Femur (tissue), 1 donor: ENCODE results near the gene RCL1.
"Not testable (repeated sequence)": the region's sequence is repeated elsewhere in the genome, so short reads cannot be mapped to it uniquely, and the experiment has no call there.

Source experiments
- DNase-seq: peaks from one replicate; pipeline ENCODE4 v3.0.0-alpha.2; 2017

The RCL1 gene, protein sequence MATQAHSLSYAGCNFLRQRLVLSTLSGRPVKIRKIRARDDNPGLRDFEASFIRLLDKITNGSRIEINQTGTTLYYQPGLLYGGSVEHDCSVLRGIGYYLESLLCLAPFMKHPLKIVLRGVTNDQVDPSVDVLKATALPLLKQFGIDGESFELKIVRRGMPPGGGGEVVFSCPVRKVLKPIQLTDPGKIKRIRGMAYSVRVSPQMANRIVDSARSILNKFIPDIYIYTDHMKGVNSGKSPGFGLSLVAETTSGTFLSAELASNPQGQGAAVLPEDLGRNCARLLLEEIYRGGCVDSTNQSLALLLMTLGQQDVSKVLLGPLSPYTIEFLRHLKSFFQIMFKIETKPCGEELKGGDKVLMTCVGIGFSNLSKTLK

DNA sequence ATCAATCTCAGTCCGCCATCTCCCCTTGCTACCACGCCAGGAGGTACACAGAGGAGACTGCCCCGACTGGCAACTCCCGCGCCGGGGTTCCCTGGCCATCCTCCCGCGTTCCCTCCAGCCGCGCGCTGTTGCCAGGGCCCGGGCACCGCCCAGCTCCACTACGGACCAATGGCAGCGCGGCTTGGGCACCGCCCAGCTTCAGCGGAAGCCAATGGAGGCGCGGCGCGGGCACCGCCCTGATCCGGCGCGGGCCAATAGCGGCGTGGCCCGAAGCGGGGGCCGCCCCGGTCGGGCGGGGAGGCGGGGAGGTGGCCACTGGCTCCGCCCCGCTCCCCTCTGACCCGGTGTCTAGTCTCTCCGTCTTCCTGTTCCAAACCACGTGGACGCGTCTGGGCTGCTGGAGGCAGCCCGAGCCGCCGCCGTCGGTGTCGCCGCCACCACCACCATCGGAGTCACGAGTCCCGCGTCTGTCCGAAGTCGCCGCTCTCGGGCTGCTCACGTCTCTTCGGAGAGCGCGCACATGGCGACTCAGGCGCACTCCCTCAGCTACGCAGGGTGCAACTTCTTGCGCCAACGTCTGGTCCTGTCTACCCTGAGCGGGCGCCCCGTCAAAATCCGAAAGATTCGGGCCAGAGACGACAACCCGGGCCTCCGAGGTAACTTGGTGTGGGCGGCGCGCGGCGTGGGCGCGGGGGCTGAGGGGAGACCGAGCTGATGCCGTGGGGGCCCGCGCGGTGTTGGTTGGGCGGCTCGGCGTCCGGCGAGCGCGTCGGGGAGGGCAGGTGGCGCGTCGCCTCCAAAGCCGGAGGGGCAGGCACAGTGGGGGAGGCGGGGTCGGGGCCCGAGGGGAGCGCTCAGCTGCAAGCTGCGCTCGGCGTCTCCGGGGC is at the start of gene RCL1:
TSS of gene RCL1 (plus strand) at position 373 of the 887 bp plus-strand sequence. CDS start at position 521, 148 bp downstream.
- DNase-seq, result peak; percentile 97

DNA sequence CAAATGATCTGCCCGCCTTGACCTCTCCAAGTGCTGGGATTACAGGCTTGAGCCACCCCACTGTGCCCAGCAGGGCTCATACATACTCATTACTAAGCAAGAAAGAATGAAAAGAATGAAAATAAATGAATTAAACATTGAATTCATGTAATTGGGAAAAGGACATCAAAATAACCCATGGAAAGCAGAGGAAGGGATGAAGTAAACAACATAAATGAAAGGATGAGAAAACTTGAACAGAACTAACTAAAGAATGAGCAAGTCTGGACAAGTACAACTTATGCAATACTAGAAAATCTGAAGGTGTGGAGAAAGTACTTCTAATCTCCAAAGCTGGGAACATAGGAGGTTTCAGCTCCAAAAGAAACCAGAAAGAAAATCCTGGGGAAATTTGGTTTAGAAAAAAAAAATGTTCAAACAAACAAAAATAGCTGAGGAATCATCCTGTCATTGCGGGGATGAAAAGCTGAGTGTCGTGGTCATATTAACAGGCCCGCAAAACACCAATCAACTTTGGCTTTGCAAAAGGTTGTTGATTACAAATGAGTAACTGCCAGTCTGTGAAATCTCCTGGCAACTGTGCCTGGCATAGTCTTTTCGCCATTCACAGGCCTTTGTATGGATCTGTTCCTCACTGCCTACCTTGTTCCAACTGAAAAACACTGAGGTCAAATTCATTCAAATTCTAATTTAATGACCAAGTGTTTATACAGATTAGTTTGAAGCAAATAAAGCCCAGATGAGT is 49.4 kb upstream of the RCL1 start:
- DNase-seq, result no peak

DNA sequence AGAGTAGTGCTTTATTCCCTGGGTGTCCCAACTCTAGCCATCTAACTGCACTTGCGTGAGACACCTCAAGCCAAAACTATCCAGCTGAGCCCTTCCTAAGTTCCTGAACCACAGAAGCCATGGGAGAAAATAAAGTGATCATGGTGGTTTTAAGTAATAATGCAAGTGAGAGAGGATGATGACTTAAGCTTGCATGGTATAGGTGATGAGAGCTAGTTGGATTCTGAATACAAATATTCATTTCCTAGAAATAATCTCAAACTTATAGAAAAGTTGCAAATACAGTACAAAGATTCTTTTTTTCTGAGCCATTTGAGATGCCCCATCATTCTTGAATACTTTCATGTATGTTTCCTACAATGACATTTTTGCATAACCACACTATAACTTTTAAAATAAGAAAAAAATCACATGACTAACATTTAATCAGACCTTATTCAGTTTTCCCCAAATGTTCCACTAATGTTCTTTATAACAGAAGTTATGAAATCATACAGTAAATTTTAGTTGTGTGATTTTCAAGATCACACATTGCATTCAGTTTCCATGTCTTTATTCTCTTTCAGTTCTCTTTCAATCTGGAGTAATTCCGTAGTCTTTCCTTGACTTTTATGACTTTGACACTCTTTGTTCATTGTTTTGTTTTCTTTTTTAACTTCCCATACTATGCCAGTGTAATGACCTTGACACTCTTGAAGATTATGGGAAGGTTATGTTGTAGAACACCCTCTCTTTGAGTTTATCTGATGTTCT is 46.3 kb upstream of the RCL1 start:
- DNase-seq, result no peak

DNA sequence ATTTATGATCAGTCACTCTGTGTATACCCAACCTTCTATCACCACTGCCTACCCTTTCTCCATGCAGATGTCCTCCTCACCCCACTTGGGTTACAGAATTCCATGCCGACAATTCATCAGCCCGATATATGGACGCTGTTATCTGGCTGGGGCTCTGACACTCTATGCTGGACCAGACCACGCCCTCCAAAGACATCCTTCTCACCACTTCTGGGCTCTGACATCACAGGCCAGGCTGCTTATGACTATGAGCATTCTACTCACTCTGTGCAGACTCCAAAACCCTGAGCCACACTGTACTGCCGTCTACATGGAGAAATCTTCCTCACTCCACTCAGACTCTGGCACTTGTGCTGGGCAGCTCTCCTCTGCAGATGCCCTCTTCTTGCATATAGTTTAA is 44.1 kb upstream of the RCL1 start:
- no peak for DNase-seq

DNA sequence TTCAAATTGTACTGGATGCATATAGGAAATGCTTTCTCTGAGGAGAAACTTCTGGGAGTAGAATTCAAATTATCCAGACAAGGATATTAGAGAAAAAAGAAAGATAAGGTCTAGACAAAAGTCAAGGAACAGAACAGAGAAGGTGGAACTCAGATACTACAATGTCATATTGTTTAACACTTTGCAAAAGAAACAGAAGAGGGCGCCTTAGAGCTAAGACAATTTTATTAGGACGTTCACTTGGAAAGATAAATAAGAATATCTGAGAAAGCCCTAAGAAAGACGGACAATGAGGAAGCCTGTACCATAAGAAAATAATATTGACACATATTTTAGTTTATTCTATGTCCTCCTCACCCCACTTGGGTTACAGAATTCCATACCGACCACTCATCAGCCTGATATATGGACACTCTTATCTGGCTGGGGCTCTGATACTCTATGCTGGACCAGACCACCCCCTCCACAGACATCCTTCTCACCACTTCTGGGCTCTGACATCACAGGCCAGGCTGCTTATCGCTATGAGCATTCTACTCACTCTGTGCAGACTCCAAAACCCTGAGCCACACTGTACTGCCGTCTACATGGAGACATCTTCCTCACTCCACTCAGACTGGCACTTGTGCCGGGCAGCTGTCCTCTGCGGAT is 42.6 kb upstream of the RCL1 start:
- no peak for DNase-seq

DNA sequence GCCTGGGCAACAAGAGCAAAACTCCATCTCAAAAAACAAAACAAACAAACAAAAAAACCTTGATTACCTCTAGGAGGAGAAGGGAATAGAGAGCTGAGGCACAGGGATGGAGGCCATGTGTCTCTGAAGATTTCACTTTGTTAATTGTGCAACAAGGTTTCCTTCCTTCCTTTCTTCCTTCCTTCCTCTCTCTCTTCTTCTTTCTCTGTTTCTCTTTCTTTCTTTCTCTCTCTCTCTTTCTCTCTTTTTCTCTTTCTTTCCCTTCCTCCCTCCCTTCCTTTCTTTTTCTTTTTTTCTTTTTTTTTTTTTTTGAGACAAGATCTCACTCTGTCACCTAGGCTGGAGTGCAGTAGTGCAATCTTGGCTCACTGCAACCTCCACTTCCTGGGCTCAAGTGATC is 38.2 kb upstream of the RCL1 start:
- not testable (repeated sequence) for DNase-seq

DNA sequence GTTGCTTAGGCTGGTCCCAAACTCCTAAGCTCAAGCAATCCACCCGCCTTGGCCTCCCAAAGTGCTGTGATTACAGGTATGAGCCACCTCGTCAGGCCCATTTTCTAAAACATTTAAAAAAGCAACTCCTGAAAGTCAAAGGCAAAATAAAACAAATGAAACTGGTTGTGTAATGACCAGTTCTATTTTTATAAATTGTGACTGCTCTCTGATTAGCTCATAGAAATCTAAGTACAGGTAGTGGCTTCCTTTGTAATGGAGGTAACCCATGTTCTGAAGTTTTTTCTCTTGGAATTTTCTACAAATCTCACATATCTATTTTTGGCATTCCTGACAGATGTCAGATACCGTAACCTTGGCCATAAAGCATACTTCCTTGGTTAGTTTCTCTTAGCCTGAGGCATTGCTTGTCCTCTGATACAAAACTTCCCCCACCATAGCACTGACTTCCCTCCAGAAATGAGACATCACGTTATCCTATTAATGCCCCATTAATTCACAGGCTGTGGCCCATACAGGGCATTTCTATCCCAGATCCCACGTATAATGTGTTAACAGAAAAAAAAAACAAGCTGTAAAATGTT is 37.6 kb upstream of the RCL1 start:
- no peak for DNase-seq

DNA sequence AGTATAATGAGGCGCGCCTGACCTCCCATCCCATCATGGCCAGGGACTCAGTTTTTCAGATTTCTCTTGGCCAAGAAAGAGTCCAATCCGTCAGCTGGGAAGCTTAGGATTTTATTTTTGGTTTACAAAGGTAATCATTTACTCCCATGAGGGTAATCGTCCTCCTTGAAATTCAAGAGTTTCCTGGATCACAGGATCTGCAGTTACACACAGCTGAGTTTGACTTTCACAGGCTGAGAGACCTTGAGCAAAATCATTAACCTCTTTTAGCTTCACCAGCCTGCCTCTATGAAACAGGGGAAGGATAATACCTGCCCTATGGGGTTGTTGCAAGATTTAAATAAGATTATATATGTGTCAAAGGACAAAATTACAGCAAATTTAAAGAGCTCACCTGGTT is 36.3 kb upstream of the RCL1 start:
- DNase-seq, result no peak

DNA sequence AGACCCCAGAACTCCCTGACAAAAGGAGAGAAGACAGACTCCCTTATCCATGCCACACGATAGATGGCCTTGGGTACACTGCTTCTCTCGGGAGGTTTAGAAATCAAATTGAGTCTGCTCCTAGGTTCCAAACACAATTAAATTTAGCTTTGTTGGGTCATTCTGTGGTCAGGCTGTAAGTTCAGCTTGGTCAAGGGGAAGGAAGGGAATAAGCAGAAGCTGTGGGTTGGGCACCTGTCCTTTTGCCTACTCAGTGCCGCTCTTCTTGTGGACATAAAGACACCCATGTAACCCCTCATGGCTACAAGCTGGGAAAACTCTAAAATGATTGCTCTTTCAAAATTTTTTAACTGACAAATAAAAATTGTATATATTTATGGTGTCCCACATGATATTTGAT is 32.6 kb upstream of the RCL1 start:
- DNase-seq, result no peak

DNA sequence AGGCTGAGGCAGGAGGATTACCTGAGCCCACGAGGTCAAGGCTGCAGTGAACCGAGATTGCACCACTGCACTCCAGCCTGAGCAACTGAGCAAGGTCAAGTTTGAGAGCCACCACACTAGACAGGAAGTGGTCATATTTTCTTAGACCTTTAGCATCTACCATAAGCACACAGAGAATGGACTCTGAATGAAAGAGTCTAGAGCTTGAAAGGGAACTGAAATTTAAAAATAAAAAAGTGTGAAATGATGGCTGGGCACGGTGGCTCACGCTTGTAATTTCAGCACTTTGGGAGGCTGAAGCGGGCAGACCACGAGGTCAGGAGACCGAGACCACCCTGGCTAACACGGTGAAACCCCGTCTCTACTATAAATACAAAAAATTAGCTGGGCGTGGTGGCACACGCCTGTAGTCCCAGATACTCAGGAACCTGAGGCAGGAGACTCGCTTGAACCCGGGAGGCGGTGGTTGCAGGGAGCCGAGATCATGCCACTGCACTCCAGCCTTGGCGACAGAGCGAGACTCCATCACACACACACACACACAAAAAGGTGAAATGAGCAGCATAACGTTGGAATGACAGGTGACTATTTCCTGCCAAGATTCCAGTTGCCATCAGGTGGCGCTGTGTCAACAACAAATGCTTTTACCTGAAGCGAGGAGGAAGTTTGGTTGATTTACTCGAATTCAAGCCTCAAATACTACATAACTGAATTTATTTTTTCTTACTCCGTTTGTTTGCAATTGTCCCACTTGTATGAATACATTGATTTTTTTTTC is 30.4 kb upstream of the RCL1 start:
- peak; percentile 74 for DNase-seq

DNA sequence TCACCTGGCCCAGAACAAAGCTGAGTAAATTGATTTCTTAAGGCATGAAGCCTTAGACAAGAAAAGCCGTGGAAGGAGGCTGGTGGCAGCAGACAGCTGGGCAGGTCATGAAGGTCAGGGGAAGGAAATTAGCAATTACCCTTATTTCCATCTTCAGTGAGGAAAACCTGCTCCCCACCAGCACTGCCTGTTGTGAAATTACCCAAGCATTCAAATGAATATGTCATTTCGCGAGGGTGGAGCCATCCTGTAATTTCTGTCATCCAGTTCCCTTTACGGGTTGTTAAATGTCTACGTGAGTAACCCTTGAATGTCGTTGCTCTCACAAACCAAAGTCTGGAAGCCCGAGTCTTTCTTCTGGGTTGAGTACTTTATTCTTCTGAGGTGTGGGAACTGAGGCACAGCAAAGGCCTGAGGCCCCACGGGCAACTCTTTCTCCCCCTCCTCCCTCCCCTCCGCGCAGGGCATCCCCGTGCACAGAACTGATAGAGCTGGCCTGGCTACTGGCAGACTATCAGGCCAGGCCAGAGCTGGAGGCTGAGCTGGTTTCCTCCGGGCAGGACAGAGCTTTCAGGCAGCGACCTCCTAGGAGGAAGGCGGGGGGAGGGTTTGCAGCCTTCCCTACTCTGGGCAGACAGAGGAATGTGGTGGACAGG is 29.7 kb upstream of the RCL1 start:
- peak; percentile 57 for DNase-seq

DNA sequence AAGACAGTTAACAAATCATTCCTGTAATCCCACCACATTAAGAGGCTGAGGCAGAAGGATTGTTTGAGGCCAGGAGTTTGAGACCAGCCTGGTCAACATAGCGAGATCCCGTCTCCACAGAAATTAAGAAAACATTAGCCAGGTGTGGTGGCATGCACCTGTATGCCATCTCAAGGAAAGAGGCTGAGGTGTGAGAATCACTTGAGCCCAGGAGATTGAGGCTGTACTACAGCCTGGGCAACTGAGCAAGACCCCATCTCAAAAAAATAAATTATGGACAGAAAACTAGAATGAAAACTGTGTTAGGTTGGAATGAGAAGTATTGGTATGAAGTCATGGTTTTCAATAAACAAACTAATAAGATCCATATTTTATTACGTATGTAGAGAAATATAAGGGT is 28.7 kb upstream of the RCL1 start:
- no peak for DNase-seq

DNA sequence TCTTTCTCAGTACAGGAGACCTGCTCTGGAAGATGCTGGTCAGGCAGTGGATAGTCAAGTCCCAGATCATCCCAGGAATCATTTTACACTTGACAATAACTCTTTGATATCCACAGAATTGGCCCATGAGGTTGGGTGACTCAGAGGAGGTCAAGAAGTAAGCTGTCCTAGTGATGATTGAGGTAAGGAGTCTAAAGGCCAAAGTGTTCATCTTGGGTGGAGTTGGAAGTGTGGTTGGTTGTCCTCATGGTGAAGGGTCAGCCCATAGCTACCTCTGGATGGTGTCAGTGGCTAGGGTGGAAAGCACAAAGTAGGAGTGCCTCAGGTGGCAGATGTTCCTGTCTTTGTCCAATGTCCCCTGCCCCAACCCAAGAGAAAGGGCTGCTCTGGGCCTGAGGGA is 24.1 kb upstream of the RCL1 start:
- no peak for DNase-seq

DNA sequence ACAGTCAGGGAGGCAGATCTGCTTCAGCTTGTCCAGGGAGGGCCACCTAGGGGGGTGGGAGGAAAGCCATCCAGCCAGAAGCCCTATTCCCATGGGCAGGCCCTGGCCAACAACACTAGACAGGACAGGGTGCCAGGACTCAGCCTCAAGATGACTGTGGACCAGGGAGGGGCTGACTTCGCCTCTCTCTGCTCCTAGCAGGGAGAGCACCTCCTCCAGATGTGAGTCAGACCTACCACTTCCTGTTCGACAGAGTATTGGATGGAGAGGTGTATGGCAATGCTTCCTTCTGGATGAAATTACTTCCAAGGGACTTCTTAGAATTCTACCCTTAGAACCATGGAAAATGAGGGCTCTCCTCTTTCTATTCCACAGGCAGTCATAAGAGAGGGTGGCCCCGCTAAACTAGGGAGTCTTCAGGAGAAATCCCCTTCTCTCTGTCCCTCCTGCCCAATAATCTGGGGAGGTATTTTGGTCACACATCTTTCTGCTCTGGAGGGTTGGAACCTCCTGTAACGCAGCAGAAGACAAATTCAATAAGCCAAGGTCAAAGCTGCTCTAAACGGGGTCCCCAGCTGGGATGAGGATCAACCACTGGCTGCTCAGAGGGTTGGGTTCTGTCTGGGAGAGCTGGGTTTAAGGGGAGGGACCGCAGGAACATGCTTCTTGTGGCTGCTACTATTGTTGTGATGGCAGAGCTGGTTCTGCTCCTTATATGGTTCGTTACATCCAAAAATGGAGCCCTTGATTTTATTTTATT is 23.2 kb upstream of the RCL1 start:
- DNase-seq, result no peak

DNA sequence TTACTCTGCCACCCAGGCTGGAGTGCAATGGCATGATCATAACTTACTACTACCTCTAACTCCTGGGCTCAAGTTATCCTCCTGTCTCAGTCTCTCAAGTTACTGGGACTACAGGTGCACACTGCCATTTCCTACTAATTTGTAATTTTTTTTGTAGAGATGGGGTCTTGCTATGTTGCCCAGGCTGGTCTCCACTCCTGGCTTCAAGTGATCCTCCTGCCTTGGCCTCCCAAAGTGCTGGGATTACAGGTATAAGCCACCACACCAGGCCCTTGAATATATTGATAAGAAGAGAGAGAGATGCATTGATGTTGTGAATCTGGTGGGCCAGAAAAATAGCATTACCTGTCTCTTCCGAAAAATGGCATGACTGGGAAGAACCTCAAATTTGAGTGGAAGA is 21.0 kb upstream of the RCL1 start:
- no peak for DNase-seq

DNA sequence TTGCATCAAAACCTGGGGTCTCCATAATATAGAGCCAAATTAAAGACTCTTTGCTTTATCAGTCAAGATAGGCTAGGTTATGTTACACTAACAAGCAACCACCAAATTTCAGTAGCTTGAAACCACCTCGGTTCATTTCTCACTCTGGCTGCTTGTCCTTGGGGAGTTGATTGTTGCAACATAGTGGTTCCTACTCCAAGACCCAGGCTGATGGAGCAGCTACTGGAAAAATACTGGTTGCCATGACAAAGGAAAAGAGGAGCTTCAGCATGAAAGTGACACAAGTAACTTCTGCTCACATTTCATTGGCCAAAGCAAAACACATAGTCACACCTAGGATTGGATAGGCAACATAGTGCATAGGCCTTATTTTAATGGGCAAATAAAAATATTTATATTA is 18.5 kb upstream of the RCL1 start:
- no peak for DNase-seq

DNA sequence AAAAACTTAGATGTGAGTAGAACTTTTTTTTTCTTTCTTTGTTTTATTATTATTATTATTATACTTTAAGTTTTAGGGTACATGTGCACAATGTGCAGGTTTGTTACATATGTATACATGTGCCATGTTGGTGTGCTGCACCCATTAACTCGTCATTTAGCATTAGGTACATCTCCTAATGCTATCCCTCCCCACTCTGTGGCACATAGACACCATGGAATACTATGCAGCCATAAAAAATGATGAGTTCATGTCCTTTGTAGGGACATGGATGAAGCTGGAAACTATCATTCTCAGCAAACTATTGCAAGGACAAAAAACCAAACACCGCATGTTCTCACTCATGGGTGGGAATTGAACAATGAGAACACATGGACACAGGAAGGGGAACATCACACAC is 17.8 kb upstream of the RCL1 start:
- not testable (repeated sequence) for DNase-seq

DNA sequence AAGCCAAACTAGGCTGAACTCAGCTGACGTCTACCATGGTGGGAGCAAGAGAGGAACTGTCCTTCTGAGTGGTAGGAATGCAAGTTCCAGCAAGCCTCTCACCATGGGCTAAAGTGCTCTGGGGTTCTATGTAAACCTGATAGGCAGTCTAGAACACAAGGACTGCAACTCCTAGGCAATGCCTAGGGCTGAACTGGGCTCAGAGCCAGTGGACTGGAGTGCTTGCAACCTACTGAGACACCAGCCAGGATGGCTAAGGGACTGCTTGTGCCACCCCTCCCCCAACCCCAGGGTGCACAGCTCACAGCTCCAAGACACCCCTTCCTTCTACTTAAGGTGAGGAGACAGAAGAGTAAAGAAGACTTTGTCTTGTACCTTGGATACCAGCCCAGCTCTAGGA is 12.1 kb upstream of the RCL1 start:
- no peak for DNase-seq

DNA sequence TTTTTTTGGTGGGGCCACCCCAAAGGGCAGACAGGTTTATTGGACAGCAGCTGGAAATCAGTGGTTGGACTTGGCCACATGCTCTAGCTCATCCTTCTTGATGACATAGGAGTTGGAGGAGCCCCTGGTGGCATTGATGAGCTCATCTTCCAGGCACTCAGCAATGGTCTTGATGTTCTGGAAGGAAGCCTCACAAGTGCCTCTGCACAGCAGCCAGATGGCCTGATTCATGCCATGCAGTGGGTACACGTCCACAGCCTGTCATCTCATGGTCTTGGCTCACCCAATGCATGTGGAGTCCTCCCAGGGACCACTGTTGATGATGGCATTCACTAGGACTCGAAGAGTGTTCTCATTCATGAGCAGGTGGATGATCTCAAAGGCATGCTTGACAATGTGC is 11.3 kb upstream of the RCL1 start:
- no peak for DNase-seq

DNA sequence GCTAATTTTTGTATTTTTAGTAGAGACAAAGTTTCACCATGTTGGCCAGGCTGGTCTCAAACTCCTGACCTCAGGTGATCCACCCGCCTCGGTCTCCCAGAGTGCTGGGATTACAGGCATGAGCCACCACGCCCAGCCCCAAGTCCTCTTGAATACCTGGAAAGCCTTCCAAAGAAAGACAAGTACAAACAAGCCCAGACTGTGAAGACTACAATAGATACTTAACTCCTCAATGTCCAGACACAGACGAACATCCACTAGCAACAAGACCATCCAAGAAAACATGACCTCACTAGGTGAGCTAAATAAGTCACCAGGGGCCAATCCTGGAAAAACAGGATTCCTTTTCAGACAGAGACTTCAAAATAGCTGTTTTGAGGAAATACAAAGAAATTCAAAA is 9.6 kb upstream of the RCL1 start:
- not testable (repeated sequence) for DNase-seq
